ENCODE results near the gene STPG4.
"Not testable (repeated sequence)": the region's sequence is repeated elsewhere in the genome, so short reads cannot be mapped to it uniquely, and the experiment has no call there.

Gene STPG4

DNA sequence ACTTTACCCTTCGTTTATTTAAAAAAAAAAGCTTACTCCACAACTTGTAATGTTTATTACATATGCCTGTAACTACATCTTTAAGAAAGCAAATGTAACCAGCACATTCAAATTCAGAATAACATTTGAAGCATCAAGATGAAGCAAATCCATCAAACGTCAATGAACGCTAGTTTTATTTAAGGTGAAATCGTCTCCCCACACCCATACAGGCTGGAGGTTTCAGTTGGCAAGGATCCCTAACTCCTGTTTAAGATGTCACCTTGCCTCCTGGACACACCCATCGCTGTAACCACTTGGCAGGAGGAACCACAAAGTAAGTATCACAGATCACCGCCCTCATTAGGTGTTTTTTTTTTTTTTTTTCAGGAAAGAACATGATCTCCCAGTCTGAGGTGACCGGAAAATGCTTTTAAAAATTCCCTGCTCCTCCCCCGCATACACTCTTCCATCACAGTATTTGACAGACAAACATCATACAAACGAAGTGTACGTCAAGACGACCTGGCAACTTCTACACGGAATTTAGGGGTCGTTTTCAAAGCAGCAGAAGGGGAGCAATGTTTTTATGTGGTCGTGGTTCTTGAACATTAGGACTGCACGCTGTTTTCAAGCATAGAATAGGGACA is 19.7 kb upstream of the STPG4 start:
- TF ChIP-seq POLR2AphosphoS5 (IDR thresholded peaks at IDR 0.05; ENCODE audit: low read depth, low read length) (peak; percentile 74), PAX5 (IDR thresholded peaks at IDR 0.05; ENCODE audit: insufficient read depth, low read length, severe bottlenecking) (no peak)
- peak; percentile 35 for FAIRE-seq
- DNase-seq (ENCODE audit: insufficient read length, low spot score): no peak

DNA sequence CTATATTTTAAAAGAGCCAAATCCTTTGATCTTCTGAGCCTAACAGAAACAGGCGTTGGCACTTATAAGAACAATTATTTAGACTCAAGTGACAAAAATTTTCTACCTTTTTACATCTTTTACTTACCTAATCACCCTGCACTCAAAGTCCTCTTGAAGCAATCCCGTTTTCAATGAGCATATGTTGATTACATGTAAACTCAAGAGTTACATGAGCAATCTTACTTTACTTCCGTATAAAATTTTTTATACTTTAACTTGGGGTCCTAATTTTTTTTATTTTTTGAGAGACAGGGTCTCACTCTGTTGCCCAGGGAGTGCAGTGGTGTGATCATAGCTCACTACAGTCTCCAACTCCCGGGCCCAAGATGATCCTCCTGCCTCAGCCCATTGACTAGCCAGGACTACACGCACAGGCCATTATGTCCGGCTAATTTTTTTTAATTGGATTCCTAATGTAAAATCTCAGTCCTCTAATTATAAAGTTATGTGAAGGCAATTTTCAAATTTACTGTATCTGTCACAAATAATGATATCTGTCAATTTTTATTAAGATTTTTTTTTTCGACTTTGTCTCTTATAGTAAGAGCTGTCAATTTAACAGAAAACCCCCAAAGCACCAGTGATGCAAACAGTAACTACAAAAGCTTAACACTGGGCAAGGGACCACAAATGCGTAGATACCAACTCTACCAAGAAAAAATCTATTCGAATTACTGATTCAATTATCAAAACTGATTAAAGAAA is 19.1 kb upstream of the STPG4 start:
- DNase-seq (ENCODE audit: insufficient read length, low spot score): no peak
- no peak for TF ChIP-seq TAF1 (IDR thresholded peaks at IDR 0.05; ENCODE audit: low read depth, low read length)
- TF ChIP-seq PAX5 (IDR thresholded peaks at IDR 0.05; ENCODE audit: insufficient read depth, low read length, severe bottlenecking): no peak
- no peak for TF ChIP-seq POLR2AphosphoS5 (IDR thresholded peaks at IDR 0.05; ENCODE audit: low read depth, low read length)
- no peak for TF ChIP-seq SPI1 (IDR thresholded peaks at IDR 0.05; ENCODE audit: low read depth, low read length)
- no peak for TF ChIP-seq POU2F2 (IDR thresholded peaks at IDR 0.05; ENCODE audit: low read depth, low read length)
- FAIRE-seq: no peak

DNA sequence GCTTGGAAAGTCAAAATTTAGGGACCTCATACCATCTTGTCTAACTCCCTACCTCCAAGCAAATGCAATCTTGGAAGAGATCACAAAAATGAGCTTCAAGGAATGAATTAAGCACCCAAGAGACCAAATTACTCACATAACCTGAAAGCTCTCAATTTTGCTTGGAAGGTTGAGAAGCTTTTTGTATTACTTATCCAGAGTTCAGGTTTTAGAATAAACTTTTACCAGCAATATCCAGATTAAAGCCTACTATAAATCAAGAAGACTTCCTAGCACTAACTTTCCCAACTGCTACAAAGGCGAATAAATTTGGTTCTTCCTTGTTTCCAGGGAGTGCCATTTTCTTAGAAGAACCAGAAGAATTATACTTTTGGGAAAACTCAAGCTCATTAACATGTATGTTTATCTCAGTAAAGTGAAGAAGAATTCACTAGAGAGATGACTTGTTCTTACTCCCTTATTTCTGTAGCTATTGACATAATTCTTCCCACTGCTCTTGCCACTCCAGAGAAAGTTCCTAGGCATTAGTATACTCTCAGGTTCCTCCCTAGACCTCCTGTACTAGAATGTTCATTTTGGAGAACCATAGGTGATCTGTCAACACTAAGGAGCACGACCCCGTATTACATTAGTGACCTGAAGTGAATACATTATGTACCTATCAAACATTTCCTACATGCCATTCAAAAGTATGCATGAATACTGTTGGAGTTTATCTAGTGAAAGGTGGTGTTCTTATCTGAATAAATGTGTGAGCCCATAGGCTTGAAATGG is 18.0 kb upstream of the STPG4 start:
- 0 out of 2 replicates have a peak, but pooled peaks have one; percentile 32 for TF ChIP-seq POLR2AphosphoS5 (IDR thresholded peaks at IDR 0.05; ENCODE audit: low read depth, low read length)
- no peak for TF ChIP-seq TAF1 (IDR thresholded peaks at IDR 0.05; ENCODE audit: low read depth, low read length)
- no peak for DNase-seq (ENCODE audit: insufficient read length, low spot score)
- no peak for FAIRE-seq

- FAIRE-seq (peak; percentile 38), DNase-seq (ENCODE audit: insufficient read length, low spot score) (no peak)
- TF ChIP-seq TAF1 (IDR thresholded peaks at IDR 0.05; ENCODE audit: low read depth, low read length) (no peak), SPI1 (IDR thresholded peaks at IDR 0.05; ENCODE audit: low read depth, low read length) (no peak), PAX5 (IDR thresholded peaks at IDR 0.05; ENCODE audit: insufficient read depth, low read length, severe bottlenecking) (no peak), POU2F2 (IDR thresholded peaks at IDR 0.05; ENCODE audit: low read depth, low read length) (no peak), POLR2A (IDR thresholded peaks at IDR 0.05; ENCODE audit: low read depth, low read length) (no peak), POLR2AphosphoS5 (IDR thresholded peaks at IDR 0.05; ENCODE audit: low read depth, low read length) (no peak)
Observed at GRCh38 chr2:47172156-47172921, 17.2 kb upstream of the STPG4 start.

DNA sequence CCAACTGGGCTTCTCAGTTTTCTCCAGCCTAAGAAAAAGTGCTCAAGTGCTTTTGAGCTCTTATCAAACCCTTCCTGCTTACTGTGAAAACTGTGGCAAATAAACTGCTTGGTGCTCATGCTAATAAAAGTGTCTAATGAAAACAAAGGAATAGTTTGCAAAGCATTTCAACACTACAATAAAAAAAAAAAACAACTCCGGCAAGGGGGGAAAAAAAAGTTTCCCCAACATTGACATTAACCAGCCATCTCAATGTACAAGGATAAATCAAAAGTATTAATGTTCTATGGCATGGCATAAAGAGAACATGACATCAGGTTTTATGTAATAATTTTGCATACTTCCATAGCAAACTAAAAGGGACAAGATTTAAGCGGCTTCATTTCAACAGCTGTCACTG is 14.7 kb upstream of the STPG4 start:
- DNase-seq (ENCODE audit: insufficient read length, low spot score): no peak
- TF ChIP-seq POU2F2 (IDR thresholded peaks at IDR 0.05; ENCODE audit: low read depth, low read length) (no peak), POLR2AphosphoS5 (IDR thresholded peaks at IDR 0.05; ENCODE audit: low read depth, low read length) (no peak), TAF1 (IDR thresholded peaks at IDR 0.05; ENCODE audit: low read depth, low read length) (no peak), PAX5 (IDR thresholded peaks at IDR 0.05; ENCODE audit: insufficient read depth, low read length, severe bottlenecking) (no peak), POLR2A (IDR thresholded peaks at IDR 0.05; ENCODE audit: low read depth, low read length) (no peak), SPI1 (IDR thresholded peaks at IDR 0.05; ENCODE audit: low read depth, low read length) (no peak)
- no peak for FAIRE-seq

DNA sequence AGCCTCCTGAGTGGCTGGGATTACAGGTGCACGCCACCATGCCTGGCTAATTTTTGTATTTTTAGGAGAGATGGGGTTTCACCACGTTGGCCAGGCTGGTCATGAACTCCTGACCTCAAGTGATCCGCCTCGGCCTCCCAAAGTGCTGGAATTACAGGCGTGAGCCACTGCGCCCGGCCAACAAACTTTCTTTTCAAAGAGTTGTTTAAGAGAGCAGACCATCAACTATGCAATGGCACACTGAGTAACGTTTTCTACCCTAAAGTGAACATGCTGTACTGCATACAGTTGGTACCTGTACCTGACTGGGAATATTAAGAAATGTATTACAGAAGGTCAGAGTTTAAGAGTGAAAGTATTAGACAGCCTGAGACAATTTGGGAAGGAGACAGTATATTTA is 13.8 kb upstream of the STPG4 start:
- not testable (repeated sequence) for DNase-seq (ENCODE audit: insufficient read length, low spot score); FAIRE-seq

DNA sequence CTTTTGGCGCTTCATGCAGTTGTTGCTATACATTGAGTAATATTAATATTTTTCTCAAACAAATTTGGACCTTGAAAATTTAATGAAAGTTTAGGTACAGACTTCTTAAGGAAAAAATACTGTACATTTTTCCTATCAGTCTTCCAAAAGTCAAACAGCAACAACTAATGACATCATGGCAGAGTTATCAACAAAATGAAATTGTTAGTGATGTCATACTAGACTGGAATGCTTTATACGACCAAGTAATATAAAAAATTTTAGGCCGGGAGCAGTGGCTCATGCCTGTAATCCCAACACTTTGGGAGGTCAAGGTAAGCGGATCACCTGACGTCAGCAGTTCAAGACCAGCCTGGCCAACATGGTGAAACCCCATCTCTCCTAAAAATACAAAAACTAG is 12.0 kb upstream of the STPG4 start:
- DNase-seq (ENCODE audit: insufficient read length, low spot score): no peak
- no peak for TF ChIP-seq POLR2AphosphoS5 (IDR thresholded peaks at IDR 0.05; ENCODE audit: low read depth, low read length)
- no peak for TF ChIP-seq POU2F2 (IDR thresholded peaks at IDR 0.05; ENCODE audit: low read depth, low read length)
- TF ChIP-seq SPI1 (IDR thresholded peaks at IDR 0.05; ENCODE audit: low read depth, low read length): no peak
- no peak for TF ChIP-seq PAX5 (IDR thresholded peaks at IDR 0.05; ENCODE audit: insufficient read depth, low read length, severe bottlenecking)
- no peak for TF ChIP-seq TAF1 (IDR thresholded peaks at IDR 0.05; ENCODE audit: low read depth, low read length)
- no peak for TF ChIP-seq POLR2A (IDR thresholded peaks at IDR 0.05; ENCODE audit: low read depth, low read length)
- FAIRE-seq: no peak

GRCh38 chr2:47165001-47165555 is 10.0 kb upstream of the STPG4 start:
- TF ChIP-seq POLR2A (IDR thresholded peaks at IDR 0.05; ENCODE audit: low read depth, low read length): no peak
- no peak for TF ChIP-seq SPI1 (IDR thresholded peaks at IDR 0.05; ENCODE audit: low read depth, low read length)
- TF ChIP-seq POU2F2 (IDR thresholded peaks at IDR 0.05; ENCODE audit: low read depth, low read length): no peak
- no peak for TF ChIP-seq POLR2AphosphoS5 (IDR thresholded peaks at IDR 0.05; ENCODE audit: low read depth, low read length)
- no peak for TF ChIP-seq PAX5 (IDR thresholded peaks at IDR 0.05; ENCODE audit: insufficient read depth, low read length, severe bottlenecking)
- no peak for TF ChIP-seq TAF1 (IDR thresholded peaks at IDR 0.05; ENCODE audit: low read depth, low read length)
- DNase-seq (ENCODE audit: insufficient read length, low spot score) (no peak), FAIRE-seq (no peak)

DNA sequence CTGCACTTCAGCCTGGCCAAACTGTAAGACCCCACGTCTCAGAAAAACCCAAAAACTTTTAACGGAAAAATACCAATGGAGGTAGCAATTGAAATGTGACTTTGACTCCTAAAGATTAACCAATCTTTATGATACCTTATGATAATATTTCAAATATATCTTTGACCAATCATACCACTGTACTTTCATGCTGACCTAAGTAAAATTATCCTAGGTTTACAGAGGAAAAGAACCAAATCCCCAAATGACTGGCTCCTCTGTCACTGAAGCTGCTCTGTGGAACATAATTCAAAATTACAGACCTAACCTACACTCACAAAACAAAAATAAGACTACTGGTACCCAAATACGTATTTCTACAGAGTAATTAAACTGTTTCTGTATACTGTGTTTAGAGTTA is 7.7 kb upstream of the STPG4 start:
- TF ChIP-seq SPI1 (IDR thresholded peaks at IDR 0.05; ENCODE audit: low read depth, low read length) (no peak), TAF1 (IDR thresholded peaks at IDR 0.05; ENCODE audit: low read depth, low read length) (no peak), POU2F2 (IDR thresholded peaks at IDR 0.05; ENCODE audit: low read depth, low read length) (no peak), POLR2A (IDR thresholded peaks at IDR 0.05; ENCODE audit: low read depth, low read length) (no peak), POLR2AphosphoS5 (IDR thresholded peaks at IDR 0.05; ENCODE audit: low read depth, low read length) (no peak), PAX5 (IDR thresholded peaks at IDR 0.05; ENCODE audit: insufficient read depth, low read length, severe bottlenecking) (no peak)

More for the DNA sequence above, 7.7 kb upstream of the STPG4 start:
- DNase-seq (ENCODE audit: insufficient read length, low spot score) (no peak), FAIRE-seq (no peak)

Measured in GM12891 (cell line).